Karpas-422 (cell line): ENCODE measurements around the gene ELAVL1. TPM values are rescaled to one million over a fixed set of nuclear protein-coding genes. Genes with fewer than 3 reads are reported as not detected.

Experiments used
- DNase-seq: peaks from one replicate; pipeline ENCODE4 v3.0.0-alpha.2; 2015
- H2AFZ ChIP-seq: fragments of 200-600 bp; sonication (generic); 2 replicates; pipeline ENCODE4 v1.6.1; 2014; ENCODE audit warnings: antibody characterized with exemption, low read length, mixed read lengths
- H3K27ac ChIP-seq: fragments of 200-600 bp; sonication (generic); 2 replicates; pipeline ENCODE4 v1.5.1; 2014; ENCODE audit warnings: mild to moderate bottlenecking, low read length, moderate library complexity
- H3K27me3 ChIP-seq: fragments of 200-600 bp; sonication (generic); 2 replicates; pipeline ENCODE4 v1.6.1; 2014; ENCODE audit warnings: low read length, mixed read lengths
- H3K36me3 ChIP-seq: fragments of 200-600 bp; sonication (generic); 2 replicates; pipeline ENCODE4 v1.6.1; 2014; ENCODE audit warnings: low read length, mixed read lengths; ENCODE audit not compliant: insufficient read depth
- H3K4me1 ChIP-seq: fragments of 200-600 bp; sonication (generic); 2 replicates; pipeline ENCODE4 v1.6.1; 2014; ENCODE audit warnings: mild to moderate bottlenecking, low read length, mixed read lengths
- H3K4me2 ChIP-seq: fragments of 200-600 bp; sonication (generic); 2 replicates; pipeline ENCODE4 v1.6.1; 2014; ENCODE audit warnings: low read length, low read depth, mild to moderate bottlenecking; ENCODE audit not compliant: poor library complexity, severe bottlenecking
- H3K4me3 ChIP-seq: fragments of 200-600 bp; sonication (generic); 2 replicates; pipeline ENCODE4 v1.5.1; 2014; ENCODE audit warnings: mild to moderate bottlenecking, antibody characterized with exemption, low read length, mixed read lengths
- H3K79me2 ChIP-seq: fragments of 200-600 bp; sonication (generic); 2 replicates; pipeline ENCODE4 v1.6.1; 2014; ENCODE audit warnings: mild to moderate bottlenecking, low read length, mixed read lengths
- H3K9ac ChIP-seq: fragments of 200-600 bp; sonication (generic); 2 replicates; pipeline ENCODE4 v1.6.0; 2014; ENCODE audit warnings: low read length
- H3K9me2 ChIP-seq: fragments of 200-600 bp; sonication (generic), shearing (Covaris generic); replicated peaks from 2 replicates; pipeline ENCODE4 v1.6.0; 2014; ENCODE audit warnings: mild to moderate bottlenecking, low read length, moderate library complexity; ENCODE audit not compliant: insufficient read depth
- H3K9me3 ChIP-seq: fragments of 300-700, 200-600 bp; sonication (generic); 2 replicates; pipeline ENCODE4 v1.6.1; 2014; ENCODE audit warnings: low read length, mixed read lengths
- H4K20me1 ChIP-seq: fragments of 200-600 bp; sonication (generic); 2 replicates; pipeline ENCODE4 v1.6.1; 2014; ENCODE audit warnings: mild to moderate bottlenecking, antibody characterized with exemption, low read length, low read depth; ENCODE audit not compliant: insufficient read depth
- total RNA-seq: library from RNA; depleted of rRNA; stranded (reverse); fragments of >200 nt; shearing (Covaris generic); gene quantifications from 2 replicates; pipeline ENCODE4 v1.2.3, GENCODE V29; 2014; ENCODE audit warnings: low replicate concordance

ELAVL1 gene
- total RNA-seq, 1 experiment from 2014 or later: 50.0 TPM

GRCh38 chr19:7981661-7982060 lies 23.8 kb downstream of the ELAVL1 start:
- H4K20me1 ChIP-seq: peaks cover 40% of the 10 kb centered on the region
- peaks cover 14% of the 10 kb centered on the region for H3K36me3 ChIP-seq
- no peaks in the 10 kb centered on the region for H3K9me2 ChIP-seq
- H3K27me3 ChIP-seq: no peaks in the 10 kb centered on the region
- H3K27ac ChIP-seq: no peak overlapping the region
- H3K9me3 ChIP-seq: no peaks in the 10 kb centered on the region
- peaks cover 46% of the 10 kb centered on the region for H3K79me2 ChIP-seq
- DNase-seq: no peak
- H3K4me2 ChIP-seq: no peak overlapping the region
- no peak overlapping the region for H3K4me3 ChIP-seq
- H2AFZ ChIP-seq: no peak overlapping the region
- no peak overlapping the region for H3K9ac ChIP-seq
- no peaks in the 10 kb centered on the region for H3K4me1 ChIP-seq

GRCh38 chr19:7981199-7981598 lies 24.2 kb downstream of the ELAVL1 start:
- no peak overlapping the region for H2AFZ ChIP-seq
- no peaks in the 10 kb centered on the region for H3K27me3 ChIP-seq
- H3K36me3 ChIP-seq: peaks cover 14% of the 10 kb centered on the region
- peaks cover 40% of the 10 kb centered on the region for H4K20me1 ChIP-seq
- H3K79me2 ChIP-seq: peaks cover 41% of the 10 kb centered on the region
- H3K4me3 ChIP-seq: no peak overlapping the region
- H3K9ac ChIP-seq: no peak overlapping the region
- no peaks in the 10 kb centered on the region for H3K9me3 ChIP-seq
- no peak for DNase-seq
- H3K9me2 ChIP-seq: no peaks in the 10 kb centered on the region
- no peak overlapping the region for H3K27ac ChIP-seq
- no peaks in the 10 kb centered on the region for H3K4me1 ChIP-seq
- no peak overlapping the region for H3K4me2 ChIP-seq

- H3K27me3 ChIP-seq: no peaks in the 10 kb centered on the region
- H2AFZ ChIP-seq: no peak overlapping the region
- DNase-seq: no peak
- H3K9me3 ChIP-seq: no peaks in the 10 kb centered on the region
- H3K4me1 ChIP-seq: no peaks in the 10 kb centered on the region
- H4K20me1 ChIP-seq: peaks cover 40% of the 10 kb centered on the region
- H3K4me2 ChIP-seq: no peak overlapping the region
- no peak overlapping the region for H3K27ac ChIP-seq
- H3K4me3 ChIP-seq: no peak overlapping the region
- H3K9ac ChIP-seq: no peak overlapping the region
- H3K79me2 ChIP-seq: peaks cover 36% of the 10 kb centered on the region
- H3K9me2 ChIP-seq: no peaks in the 10 kb centered on the region
- H3K36me3 ChIP-seq: peaks cover 14% of the 10 kb centered on the region
Measured at GRCh38 chr19:7980635-7981121, 24.8 kb downstream of the ELAVL1 start.

GRCh38 chr19:7980168-7980567 lies 25.3 kb downstream of the ELAVL1 start:
- Histone ChIP-seq H3K4me1 (no peaks in the 10 kb centered on the region), H2AFZ (no peak overlapping the region), H3K9me2 (no peaks in the 10 kb centered on the region), H3K4me2 (no peak overlapping the region), H3K4me3 (no peak overlapping the region), H3K36me3 (peaks cover 14% of the 10 kb centered on the region), H3K9me3 (no peaks in the 10 kb centered on the region), H4K20me1 (peaks cover 35% of the 10 kb centered on the region), H3K27me3 (no peaks in the 10 kb centered on the region), H3K79me2 (peaks cover 31% of the 10 kb centered on the region), H3K9ac (no peak overlapping the region), H3K27ac (no peak overlapping the region)
- no peak for DNase-seq

GRCh38 chr19:7979559-7979958 lies 25.9 kb downstream of the ELAVL1 start:
- Histone ChIP-seq H3K27ac (no peak overlapping the region), H4K20me1 (peaks cover 30% of the 10 kb centered on the region), H3K79me2 (peaks cover 25% of the 10 kb centered on the region), H3K4me2 (no peak overlapping the region), H3K27me3 (no peaks in the 10 kb centered on the region), H3K36me3 (peaks cover 15% of the 10 kb centered on the region), H3K9ac (no peak overlapping the region), H3K4me1 (no peaks in the 10 kb centered on the region), H3K4me3 (no peak overlapping the region), H3K9me2 (no peaks in the 10 kb centered on the region), H2AFZ (no peak overlapping the region), H3K9me3 (no peaks in the 10 kb centered on the region)
- no peak for DNase-seq

- no peak overlapping the region for H3K9ac ChIP-seq
- no peak overlapping the region for H2AFZ ChIP-seq
- no peaks in the 10 kb centered on the region for H3K4me1 ChIP-seq
- DNase-seq: no peak
- H3K27ac ChIP-seq: no peak overlapping the region
- H3K9me2 ChIP-seq: no peaks in the 10 kb centered on the region
- H4K20me1 ChIP-seq: peaks cover 25% of the 10 kb centered on the region
- H3K4me2 ChIP-seq: no peak overlapping the region
- H3K36me3 ChIP-seq: peaks cover 18% of the 10 kb centered on the region
- H3K4me3 ChIP-seq: no peak overlapping the region
- H3K27me3 ChIP-seq: no peaks in the 10 kb centered on the region
- H3K79me2 ChIP-seq: peaks cover 20% of the 10 kb centered on the region
- no peaks in the 10 kb centered on the region for H3K9me3 ChIP-seq
Measured at GRCh38 chr19:7979011-7979410, 26.4 kb downstream of the ELAVL1 start.

GRCh38 chr19:7978179-7978825 lies 27.1 kb downstream of the ELAVL1 start:
- no peak overlapping the region for H3K4me2 ChIP-seq
- peaks cover 17% of the 10 kb centered on the region for H3K36me3 ChIP-seq
- peaks cover 13% of the 10 kb centered on the region for H3K79me2 ChIP-seq
- no peaks in the 10 kb centered on the region for H3K9me2 ChIP-seq
- no peaks in the 10 kb centered on the region for H3K9me3 ChIP-seq
- H3K27ac ChIP-seq: no peak overlapping the region
- H3K27me3 ChIP-seq: no peaks in the 10 kb centered on the region
- peaks cover 20% of the 10 kb centered on the region for H4K20me1 ChIP-seq
- no peak overlapping the region for H3K4me3 ChIP-seq
- H3K4me1 ChIP-seq: no peaks in the 10 kb centered on the region
- H3K9ac ChIP-seq: no peak overlapping the region
- no peak for DNase-seq
- no peak overlapping the region for H2AFZ ChIP-seq

- Histone ChIP-seq H3K4me3 (no peak overlapping the region), H3K36me3 (peaks cover 17% of the 10 kb centered on the region), H3K4me1 (no peaks in the 10 kb centered on the region), H3K9ac (no peak overlapping the region), H3K79me2 (peaks cover 9% of the 10 kb centered on the region; the same call in 1 of the 2 replicates), H3K27me3 (no peaks in the 10 kb centered on the region), H4K20me1 (peaks cover 14% of the 10 kb centered on the region; the same call in 1 of the 2 replicates), H3K9me2 (no peaks in the 10 kb centered on the region), H2AFZ (no peak overlapping the region), H3K4me2 (no peak overlapping the region), H3K27ac (no peak overlapping the region), H3K9me3 (no peaks in the 10 kb centered on the region)
- DNase-seq: no peak
Measured at GRCh38 chr19:7977723-7978040, 27.8 kb downstream of the ELAVL1 start.
